K562 (cell line): Measurements from ENCODE around the gene COG7. TPM values are rescaled to one million over a fixed set of nuclear protein-coding genes. Genes with fewer than 3 reads are reported as not detected.
A peak's percentile ranks its signal among the peaks of the same experiment; 100 is the strongest.

Experiments
- BHLHE40 ChIP-seq: IDR thresholded peaks from 2 replicates; pipeline ENCODE4 v1.6.1; 2011; ENCODE audit warnings: low read length, improper control_type of control experiment
- CBFA2T3 ChIP-seq: fragments of 450-650 bp; IDR thresholded peaks from 2 replicates; pipeline ENCODE4 v1.6.1; 2017
- GATA2 ChIP-seq: sonication (generic); formaldehyde crosslinking; IDR thresholded peaks from 2 replicates; pipeline ENCODE4 v1.4.0; 2020; ENCODE audit warnings: mild to moderate bottlenecking, missing genetic modification reagents
- L3MBTL2 ChIP-seq: fragments of 450-650 bp; IDR thresholded peaks from 2 replicates; pipeline ENCODE4 v1.6.1; 2016; ENCODE audit warnings: mild to moderate bottlenecking, moderate library complexity
- MAX ChIP-seq: sonication (generic); formaldehyde crosslinking; IDR thresholded peaks from 2 replicates; pipeline ENCODE4 v1.9.0; 2022; ENCODE audit warnings: mild to moderate bottlenecking, missing genetic modification reagents
- TSHZ1 ChIP-seq: fragments of 250-450 bp; sonication (Bioruptor Pico); IDR thresholded peaks from 2 replicates; pipeline ENCODE4 v1.4.0; 2020; ENCODE audit warnings: mild to moderate bottlenecking, moderate library complexity
- USF2 ChIP-seq: sonication (generic); formaldehyde crosslinking; IDR thresholded peaks from 2 replicates; pipeline ENCODE4 v1.5.0; 2020; ENCODE audit warnings: missing genetic modification reagents
- ZKSCAN1 ChIP-seq: fragments of 150-350 bp; IDR thresholded peaks from 2 replicates; pipeline ENCODE4 v1.6.1; 2016; ENCODE audit warnings: low read depth, low read length
- ZNF584 ChIP-seq: fragments of 200-800 bp; sonication (Bioruptor generic); IDR thresholded peaks from 2 replicates; pipeline ENCODE4 v1.6.1; 2016; ENCODE audit warnings: low read depth, mild to moderate bottlenecking, missing genetic modification characterization, missing compliant biosample characterization
- polyA plus RNA-seq, 8 experiments: library from polyadenylated mRNA; depleted of rRNA in 4 of 8; stranded (reverse) in 5 of 8; unstranded in 3 of 8; fragments of >200 nt; fragmentation: Nextera tagmentation in 2 of 8; fragmentation: Illumina TruSeq in 1 of 8; extraction: Ambion mirVana in 2 of 8; extraction: Trizol in 1 of 8; gene quantifications; 2 replicates each; pipeline versions ENCODE4 v1.2.1 to v1.2.3, GENCODE V29; 2011 to 2014; ENCODE audit warnings: inconsistent platforms in 1 of 8, missing spikeins in 1 of 8
- total RNA-seq, 7 experiments: library from RNA; depleted of rRNA in 6 of 7; stranded (reverse); fragments of >200 nt in 6 of 7; fragmentation: Illumina TruSeq in 2 of 7; extraction: Trizol in 2 of 7; gene quantifications; 2 replicates each; pipeline versions ENCODE4 v1.2.1 to v1.2.3, GENCODE V29; 2011 to 2021; ENCODE audit warnings: low replicate concordance in 1 of 7
- TF ChIP-seq, protein P1 (sequence below): conservative IDR thresholded peaks from 2 replicates; pipeline ENCODE4 v1.6.1; 2011; ENCODE audit warnings: low read depth, mild to moderate bottlenecking, low read length; ENCODE audit not compliant: control insufficient read depth
- TF ChIP-seq, protein P2 (sequence below): fragments of 450-650 bp; IDR thresholded peaks from 2 replicates; pipeline ENCODE4 v1.6.1; 2016; ENCODE audit warnings: mild to moderate bottlenecking, moderate library complexity

COG7 gene
- total and polyA plus RNA-seq, 9 of the 15 experiments (the other 6 are each of a cell fraction or from before 2014, with no cell fraction given) = 3.8 to 17.6 (median 13.4) TPM

DNA sequence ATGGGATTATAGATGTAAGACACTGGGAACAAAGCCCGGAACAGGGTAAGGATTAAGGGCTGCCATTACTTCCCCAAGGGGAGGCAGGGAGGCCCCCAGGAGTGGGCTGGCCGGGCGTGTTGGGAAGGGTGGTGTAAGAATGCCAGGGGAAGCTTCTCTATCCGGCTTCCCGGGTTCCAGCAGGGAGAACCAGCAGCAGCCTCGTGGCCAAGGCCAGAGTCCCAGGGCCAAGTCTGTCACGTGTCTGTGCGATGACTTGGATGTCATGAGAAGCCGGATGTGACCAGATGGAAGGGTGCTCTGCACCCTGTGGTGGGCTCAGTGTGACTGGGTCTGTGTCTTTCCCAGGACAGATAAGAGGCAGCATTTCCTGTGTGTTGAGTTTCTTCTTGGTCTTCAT is 98.7 kb downstream of the COG7 start (continued):
- TF ChIP-seq BHLHE40 (0 out of 2 replicates have a peak, but pooled peaks have one; percentile 12), TSHZ1 (CRISPR knock-in tag) (no peak), L3MBTL2 (peak; percentile 88), ZKSCAN1 (no peak), GATA2 (CRISPR knock-in tag) (no peak), MAX (CRISPR knock-in tag) (peak; percentile 48), USF2 (peak; percentile 61), CBFA2T3 (peak; percentile 39; the same call in 1 of the 2 replicates), ZNF584 (CRISPR knock-in tag) (peak; percentile 67; the same call in 1 of the 2 replicates)
- TF ChIP-seq, protein P1, sequence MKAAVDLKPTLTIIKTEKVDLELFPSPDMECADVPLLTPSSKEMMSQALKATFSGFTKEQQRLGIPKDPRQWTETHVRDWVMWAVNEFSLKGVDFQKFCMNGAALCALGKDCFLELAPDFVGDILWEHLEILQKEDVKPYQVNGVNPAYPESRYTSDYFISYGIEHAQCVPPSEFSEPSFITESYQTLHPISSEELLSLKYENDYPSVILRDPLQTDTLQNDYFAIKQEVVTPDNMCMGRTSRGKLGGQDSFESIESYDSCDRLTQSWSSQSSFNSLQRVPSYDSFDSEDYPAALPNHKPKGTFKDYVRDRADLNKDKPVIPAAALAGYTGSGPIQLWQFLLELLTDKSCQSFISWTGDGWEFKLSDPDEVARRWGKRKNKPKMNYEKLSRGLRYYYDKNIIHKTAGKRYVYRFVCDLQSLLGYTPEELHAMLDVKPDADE = no peak
- TF ChIP-seq, protein P2, sequence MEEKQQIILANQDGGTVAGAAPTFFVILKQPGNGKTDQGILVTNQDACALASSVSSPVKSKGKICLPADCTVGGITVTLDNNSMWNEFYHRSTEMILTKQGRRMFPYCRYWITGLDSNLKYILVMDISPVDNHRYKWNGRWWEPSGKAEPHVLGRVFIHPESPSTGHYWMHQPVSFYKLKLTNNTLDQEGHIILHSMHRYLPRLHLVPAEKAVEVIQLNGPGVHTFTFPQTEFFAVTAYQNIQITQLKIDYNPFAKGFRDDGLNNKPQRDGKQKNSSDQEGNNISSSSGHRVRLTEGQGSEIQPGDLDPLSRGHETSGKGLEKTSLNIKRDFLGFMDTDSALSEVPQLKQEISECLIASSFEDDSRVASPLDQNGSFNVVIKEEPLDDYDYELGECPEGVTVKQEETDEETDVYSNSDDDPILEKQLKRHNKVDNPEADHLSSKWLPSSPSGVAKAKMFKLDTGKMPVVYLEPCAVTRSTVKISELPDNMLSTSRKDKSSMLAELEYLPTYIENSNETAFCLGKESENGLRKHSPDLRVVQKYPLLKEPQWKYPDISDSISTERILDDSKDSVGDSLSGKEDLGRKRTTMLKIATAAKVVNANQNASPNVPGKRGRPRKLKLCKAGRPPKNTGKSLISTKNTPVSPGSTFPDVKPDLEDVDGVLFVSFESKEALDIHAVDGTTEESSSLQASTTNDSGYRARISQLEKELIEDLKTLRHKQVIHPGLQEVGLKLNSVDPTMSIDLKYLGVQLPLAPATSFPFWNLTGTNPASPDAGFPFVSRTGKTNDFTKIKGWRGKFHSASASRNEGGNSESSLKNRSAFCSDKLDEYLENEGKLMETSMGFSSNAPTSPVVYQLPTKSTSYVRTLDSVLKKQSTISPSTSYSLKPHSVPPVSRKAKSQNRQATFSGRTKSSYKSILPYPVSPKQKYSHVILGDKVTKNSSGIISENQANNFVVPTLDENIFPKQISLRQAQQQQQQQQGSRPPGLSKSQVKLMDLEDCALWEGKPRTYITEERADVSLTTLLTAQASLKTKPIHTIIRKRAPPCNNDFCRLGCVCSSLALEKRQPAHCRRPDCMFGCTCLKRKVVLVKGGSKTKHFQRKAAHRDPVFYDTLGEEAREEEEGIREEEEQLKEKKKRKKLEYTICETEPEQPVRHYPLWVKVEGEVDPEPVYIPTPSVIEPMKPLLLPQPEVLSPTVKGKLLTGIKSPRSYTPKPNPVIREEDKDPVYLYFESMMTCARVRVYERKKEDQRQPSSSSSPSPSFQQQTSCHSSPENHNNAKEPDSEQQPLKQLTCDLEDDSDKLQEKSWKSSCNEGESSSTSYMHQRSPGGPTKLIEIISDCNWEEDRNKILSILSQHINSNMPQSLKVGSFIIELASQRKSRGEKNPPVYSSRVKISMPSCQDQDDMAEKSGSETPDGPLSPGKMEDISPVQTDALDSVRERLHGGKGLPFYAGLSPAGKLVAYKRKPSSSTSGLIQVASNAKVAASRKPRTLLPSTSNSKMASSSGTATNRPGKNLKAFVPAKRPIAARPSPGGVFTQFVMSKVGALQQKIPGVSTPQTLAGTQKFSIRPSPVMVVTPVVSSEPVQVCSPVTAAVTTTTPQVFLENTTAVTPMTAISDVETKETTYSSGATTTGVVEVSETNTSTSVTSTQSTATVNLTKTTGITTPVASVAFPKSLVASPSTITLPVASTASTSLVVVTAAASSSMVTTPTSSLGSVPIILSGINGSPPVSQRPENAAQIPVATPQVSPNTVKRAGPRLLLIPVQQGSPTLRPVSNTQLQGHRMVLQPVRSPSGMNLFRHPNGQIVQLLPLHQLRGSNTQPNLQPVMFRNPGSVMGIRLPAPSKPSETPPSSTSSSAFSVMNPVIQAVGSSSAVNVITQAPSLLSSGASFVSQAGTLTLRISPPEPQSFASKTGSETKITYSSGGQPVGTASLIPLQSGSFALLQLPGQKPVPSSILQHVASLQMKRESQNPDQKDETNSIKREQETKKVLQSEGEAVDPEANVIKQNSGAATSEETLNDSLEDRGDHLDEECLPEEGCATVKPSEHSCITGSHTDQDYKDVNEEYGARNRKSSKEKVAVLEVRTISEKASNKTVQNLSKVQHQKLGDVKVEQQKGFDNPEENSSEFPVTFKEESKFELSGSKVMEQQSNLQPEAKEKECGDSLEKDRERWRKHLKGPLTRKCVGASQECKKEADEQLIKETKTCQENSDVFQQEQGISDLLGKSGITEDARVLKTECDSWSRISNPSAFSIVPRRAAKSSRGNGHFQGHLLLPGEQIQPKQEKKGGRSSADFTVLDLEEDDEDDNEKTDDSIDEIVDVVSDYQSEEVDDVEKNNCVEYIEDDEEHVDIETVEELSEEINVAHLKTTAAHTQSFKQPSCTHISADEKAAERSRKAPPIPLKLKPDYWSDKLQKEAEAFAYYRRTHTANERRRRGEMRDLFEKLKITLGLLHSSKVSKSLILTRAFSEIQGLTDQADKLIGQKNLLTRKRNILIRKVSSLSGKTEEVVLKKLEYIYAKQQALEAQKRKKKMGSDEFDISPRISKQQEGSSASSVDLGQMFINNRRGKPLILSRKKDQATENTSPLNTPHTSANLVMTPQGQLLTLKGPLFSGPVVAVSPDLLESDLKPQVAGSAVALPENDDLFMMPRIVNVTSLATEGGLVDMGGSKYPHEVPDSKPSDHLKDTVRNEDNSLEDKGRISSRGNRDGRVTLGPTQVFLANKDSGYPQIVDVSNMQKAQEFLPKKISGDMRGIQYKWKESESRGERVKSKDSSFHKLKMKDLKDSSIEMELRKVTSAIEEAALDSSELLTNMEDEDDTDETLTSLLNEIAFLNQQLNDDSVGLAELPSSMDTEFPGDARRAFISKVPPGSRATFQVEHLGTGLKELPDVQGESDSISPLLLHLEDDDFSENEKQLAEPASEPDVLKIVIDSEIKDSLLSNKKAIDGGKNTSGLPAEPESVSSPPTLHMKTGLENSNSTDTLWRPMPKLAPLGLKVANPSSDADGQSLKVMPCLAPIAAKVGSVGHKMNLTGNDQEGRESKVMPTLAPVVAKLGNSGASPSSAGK = peak; percentile 79
